ENCODE measurements around the gene PCDH9. TPM values are rescaled to one million over a fixed set of nuclear protein-coding genes. Genes with fewer than 3 reads are reported as not detected.

Gene PCDH9
- total RNA-seq, 1 donor from 2014 or later: 33.8 TPM

DNA sequence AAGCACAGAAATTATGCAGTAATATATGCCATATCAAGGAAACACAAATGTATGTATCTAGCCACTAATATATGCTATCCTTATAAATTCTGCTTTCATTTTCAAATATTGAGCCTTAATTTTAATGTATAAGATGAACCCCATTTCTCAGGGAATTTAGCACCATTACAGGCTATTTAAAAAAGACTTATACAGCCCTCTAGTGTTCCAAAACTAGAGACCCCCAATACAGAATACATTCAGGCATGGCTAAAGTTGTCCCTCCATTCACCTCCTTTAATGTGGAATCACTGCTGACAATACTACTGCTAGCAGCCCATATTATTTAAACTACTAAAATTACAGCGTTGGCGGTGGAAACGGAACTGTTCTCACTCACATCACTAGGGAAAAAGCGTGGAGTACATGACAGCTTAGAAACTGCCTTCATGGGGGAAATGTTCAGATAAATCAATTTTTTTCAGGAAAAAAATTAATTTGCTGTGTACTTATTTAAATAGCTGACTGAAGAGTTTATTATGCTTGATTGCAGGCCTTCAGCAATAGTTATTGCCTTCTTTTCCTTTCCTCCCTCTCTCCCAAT, 541.0 kb downstream of the PCDH9 start:
- no peak for DNase-seq (ENCODE audit: extremely low spot score, unreplicated experiment)
- Mint-ChIP-seq H3K27me3 (ENCODE audit: unreplicated experiment) (no peaks in the 10 kb centered on the region), H3K36me3 (ENCODE audit: unreplicated experiment) (no peaks in the 10 kb centered on the region), H3K4me3 (ENCODE audit: unreplicated experiment) (no peak overlapping the region), H3K9me3 (ENCODE audit: unreplicated experiment) (peaks cover 4% of the 10 kb centered on the region), H3K4me1 (ENCODE audit: unreplicated experiment) (peaks cover 24% of the 10 kb centered on the region), H3K27ac (ENCODE audit: unreplicated experiment) (no peak overlapping the region)
- peak; percentile 47 for TF ChIP-seq CTCF (IDR thresholded peaks at IDR 0.05)

DNA sequence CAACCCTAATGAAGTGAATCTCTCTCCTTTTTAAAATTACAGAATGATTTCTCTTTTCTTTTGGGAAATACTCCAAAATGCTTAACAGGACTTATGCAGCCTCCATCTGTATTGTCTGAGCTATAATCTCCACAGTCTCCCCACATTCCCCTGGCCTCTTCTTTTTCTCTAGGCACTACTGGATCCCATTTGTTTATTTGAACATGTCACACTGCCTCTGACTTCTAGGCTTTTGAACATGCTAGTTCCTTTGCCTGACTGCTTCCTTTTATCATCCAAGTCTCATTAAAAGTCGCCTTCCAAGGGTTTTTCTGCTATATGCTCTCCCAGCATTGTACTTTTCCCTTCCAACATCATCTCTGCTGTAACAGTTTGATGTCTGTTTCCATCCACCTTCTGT, 548.7 kb downstream of the PCDH9 start:
- Mint-ChIP-seq H3K36me3 (ENCODE audit: unreplicated experiment) (no peaks in the 10 kb centered on the region), H3K27ac (ENCODE audit: unreplicated experiment) (no peak overlapping the region), H3K4me3 (ENCODE audit: unreplicated experiment) (no peak overlapping the region), H3K4me1 (ENCODE audit: unreplicated experiment) (no peaks in the 10 kb centered on the region), H3K9me3 (ENCODE audit: unreplicated experiment) (peaks cover 4% of the 10 kb centered on the region), H3K27me3 (ENCODE audit: unreplicated experiment) (no peaks in the 10 kb centered on the region)
- TF ChIP-seq CTCF (IDR thresholded peaks at IDR 0.05): no peak
- DNase-seq (ENCODE audit: extremely low spot score, unreplicated experiment): no peak

GRCh38 chr13:66680031-66680430, 550.1 kb downstream of the PCDH9 start:
- Mint-ChIP-seq H3K27ac (ENCODE audit: unreplicated experiment) (no peak overlapping the region), H3K4me3 (ENCODE audit: unreplicated experiment) (no peak overlapping the region), H3K27me3 (ENCODE audit: unreplicated experiment) (no peaks in the 10 kb centered on the region), H3K4me1 (ENCODE audit: unreplicated experiment) (no peaks in the 10 kb centered on the region), H3K9me3 (ENCODE audit: unreplicated experiment) (peaks cover 4% of the 10 kb centered on the region), H3K36me3 (ENCODE audit: unreplicated experiment) (no peaks in the 10 kb centered on the region)
- TF ChIP-seq CTCF (IDR thresholded peaks at IDR 0.05): no peak
- no peak for DNase-seq (ENCODE audit: extremely low spot score, unreplicated experiment)

DNA sequence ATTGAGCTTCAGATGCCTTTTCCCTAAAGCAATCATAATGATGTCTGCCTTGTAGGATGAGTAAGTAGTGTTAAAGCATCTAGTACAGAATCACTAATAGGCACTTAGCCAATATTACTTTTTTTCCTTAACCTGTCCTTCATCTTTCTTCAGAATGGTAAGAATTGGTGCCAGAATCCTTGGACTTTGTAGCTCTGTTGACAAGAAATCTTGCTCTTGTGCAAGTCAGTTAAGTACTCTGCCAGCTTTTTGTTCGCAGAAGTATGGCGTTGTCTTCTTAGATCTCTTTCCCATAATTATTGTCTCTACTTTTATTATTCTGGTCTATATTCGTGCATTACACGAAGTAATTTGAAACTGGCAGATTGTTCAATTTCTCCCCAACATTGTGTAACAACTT, 554.5 kb downstream of the PCDH9 start:
- H3K27ac Mint-ChIP-seq (ENCODE audit: unreplicated experiment): no peak overlapping the region
- H3K27me3 Mint-ChIP-seq (ENCODE audit: unreplicated experiment): no peaks in the 10 kb centered on the region
- peaks cover 3% of the 10 kb centered on the region for H3K9me3 Mint-ChIP-seq (ENCODE audit: unreplicated experiment)
- no peak for DNase-seq (ENCODE audit: extremely low spot score, unreplicated experiment)
- peaks cover 2% of the 10 kb centered on the region for H3K36me3 Mint-ChIP-seq (ENCODE audit: unreplicated experiment)
- H3K4me1 Mint-ChIP-seq (ENCODE audit: unreplicated experiment): peaks cover 4% of the 10 kb centered on the region
- no peak for TF ChIP-seq CTCF (IDR thresholded peaks at IDR 0.05)
- H3K4me3 Mint-ChIP-seq (ENCODE audit: unreplicated experiment): no peak overlapping the region

GRCh38 chr13:66673401-66673800, 556.7 kb downstream of the PCDH9 start:
- Mint-ChIP-seq H3K4me1 (ENCODE audit: unreplicated experiment) (peaks cover 4% of the 10 kb centered on the region), H3K36me3 (ENCODE audit: unreplicated experiment) (peaks cover 2% of the 10 kb centered on the region), H3K9me3 (ENCODE audit: unreplicated experiment) (peaks cover 3% of the 10 kb centered on the region), H3K27me3 (ENCODE audit: unreplicated experiment) (no peaks in the 10 kb centered on the region), H3K4me3 (ENCODE audit: unreplicated experiment) (no peak overlapping the region), H3K27ac (ENCODE audit: unreplicated experiment) (no peak overlapping the region)
- no peak for TF ChIP-seq CTCF (IDR thresholded peaks at IDR 0.05)
- DNase-seq (ENCODE audit: extremely low spot score, unreplicated experiment): no peak
